Hindlimb muscle (tissue), 1 donor: ENCODE measurements around the gene TRIM28. TPM values are rescaled to one million over a fixed set of nuclear protein-coding genes. Genes with fewer than 3 reads are reported as not detected.

Source experiments
- DNase-seq: peaks from one replicate; pipeline ENCODE4 v3.0.0-alpha.2; 2013
- polyA plus RNA-seq: library from polyadenylated mRNA; unstranded; fragments of 120-200 nt; gene quantifications from one replicate; pipeline ENCODE4 v1.2.1, GENCODE V29; 2013; ENCODE audit not compliant: insufficient read length

Gene TRIM28
- polyA plus RNA-seq, 1 donor = 357 TPM

DNA sequence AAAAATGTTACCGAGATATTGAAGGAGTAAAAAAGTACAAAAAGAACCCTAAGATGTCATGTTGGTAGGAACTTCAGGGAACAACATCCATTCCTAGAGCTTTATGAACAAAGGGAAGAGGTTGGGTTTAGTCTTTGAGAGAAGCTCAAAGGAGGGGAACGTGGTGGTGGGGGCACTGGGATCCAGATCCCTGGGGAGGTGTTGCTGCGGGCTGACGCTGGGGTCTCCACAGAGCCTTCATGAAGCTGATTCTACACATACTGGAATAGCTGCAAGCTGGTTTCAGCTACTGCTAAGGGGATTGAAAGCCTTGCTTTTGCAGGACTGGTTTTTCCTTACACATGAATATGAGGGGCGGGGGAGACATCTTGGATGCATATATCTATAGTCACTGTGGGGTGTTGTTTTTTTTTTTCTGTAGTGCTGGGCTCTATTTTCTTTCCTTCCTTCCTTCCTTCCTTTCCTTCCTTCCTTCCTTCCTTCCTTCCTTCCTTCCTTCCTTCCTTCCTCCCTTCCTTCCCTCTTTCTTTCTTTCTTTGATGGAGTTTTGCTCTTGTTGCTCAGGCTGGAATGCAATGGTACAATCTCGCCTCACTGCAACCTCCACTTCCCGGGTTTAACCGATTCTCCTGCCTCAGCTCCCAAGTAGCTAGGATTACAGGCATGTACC, 35.7 kb downstream of the TRIM28 start:
- no peak for DNase-seq

DNA sequence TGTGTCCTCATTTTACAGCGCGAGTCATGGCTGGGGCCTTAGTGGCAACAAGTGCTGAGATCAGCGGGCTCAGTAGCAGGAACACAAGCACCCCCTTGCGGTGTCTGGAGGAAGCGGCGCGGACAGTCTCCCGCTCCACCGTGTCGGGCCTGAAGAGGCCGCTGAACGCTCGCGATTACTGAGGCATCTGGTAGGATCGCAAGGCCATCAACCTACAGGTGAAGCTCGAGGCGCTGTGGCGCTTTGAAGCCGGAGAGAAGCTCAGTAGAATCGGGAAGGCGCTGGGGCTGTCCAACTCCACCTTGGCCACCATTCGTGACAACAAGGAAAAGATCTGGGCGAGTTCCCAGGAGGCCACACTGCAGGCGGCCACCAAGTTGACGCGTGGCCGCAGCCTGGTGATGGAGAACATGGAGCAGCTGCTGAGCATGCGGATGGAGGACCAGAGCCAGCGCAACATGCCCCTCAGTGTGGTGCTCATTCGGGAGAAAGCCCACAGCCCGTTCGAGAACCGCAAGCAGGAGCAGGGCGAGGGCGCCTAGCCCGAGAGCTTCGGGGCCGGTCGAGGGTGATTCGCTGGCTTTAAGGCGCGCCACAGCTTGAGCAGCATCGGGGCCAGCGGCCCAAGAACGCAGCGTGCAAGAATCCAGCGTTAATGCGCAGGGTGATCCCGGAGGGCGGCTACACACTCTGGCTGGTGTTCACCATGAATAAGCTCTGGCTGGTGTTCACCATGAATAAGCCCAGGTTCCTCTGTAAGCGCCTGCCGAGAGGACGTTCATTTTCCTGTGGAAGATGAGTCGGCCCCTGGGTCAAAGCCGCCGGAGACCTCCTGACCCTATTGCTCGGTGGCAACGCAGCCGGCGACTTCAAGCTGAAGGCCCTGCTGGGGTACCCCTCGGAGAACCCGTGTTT, 37.6 kb downstream of the TRIM28 start:
- peak; percentile 86 for DNase-seq

DNA sequence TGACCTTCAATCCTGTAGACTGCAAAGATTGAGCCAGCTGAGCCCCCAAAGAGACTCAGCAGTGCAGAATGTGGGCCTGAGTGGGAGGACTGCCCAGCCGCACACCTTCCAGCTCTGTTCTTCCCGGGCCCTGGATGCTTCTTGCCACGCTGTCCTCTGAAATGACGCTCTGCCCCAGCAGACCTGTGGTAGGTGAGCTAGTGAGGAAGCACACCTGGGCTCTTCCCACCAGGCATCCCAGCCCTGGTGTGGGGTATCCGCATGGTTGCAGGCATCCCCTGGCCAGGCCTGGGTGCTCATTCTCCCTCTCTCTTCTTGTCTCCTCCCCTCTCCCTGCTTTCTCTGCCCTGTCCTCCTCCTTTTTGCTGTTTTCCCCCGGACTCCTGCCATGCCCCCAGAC, 39.1 kb downstream of the TRIM28 start:
- DNase-seq = no peak

DNA sequence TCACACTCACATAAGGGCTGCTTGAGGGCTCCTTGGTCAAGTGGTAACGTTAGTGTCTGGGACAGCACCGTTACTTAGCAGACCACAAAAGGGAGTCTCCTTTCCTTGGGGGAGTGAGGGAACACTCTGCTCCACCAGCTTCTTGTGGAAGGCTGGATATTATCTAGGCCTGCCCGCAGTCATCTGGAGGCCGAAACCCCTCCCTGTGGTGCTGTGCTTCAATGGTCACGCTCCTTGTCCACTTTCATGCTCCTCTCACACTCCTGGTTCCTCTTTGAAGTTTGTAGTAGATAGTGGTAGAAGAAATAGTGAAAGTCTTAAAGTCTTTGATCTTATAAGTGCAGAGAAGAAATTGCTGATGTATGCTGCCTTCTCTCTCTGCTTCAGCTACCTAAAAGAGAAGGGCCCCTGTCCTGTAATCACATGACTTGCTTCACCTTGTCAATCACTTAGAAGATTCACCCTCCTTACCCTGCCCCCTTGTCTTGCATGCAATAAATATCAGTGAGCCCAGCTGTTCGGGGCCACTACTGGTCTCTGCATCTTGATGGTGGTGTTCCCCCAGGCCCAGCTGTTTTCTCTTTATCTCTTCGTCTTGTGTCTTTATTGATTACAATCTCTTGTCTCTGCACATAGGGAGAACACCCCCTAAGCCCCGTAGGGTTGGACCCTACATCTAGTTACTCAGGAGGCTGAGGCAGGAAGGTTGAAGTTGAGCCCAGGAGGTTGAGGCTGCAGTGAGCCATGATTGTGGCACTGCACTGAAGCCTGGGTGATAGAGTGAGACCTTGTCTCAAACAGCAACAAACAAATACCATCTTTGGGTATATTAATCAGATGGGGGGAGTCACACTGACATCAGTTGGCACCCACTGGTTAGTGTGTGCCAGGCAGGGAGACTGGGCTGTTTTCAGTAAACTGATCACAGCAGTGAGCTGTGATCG, 40.9 kb downstream of the TRIM28 start:
- DNase-seq = no peak

DNA sequence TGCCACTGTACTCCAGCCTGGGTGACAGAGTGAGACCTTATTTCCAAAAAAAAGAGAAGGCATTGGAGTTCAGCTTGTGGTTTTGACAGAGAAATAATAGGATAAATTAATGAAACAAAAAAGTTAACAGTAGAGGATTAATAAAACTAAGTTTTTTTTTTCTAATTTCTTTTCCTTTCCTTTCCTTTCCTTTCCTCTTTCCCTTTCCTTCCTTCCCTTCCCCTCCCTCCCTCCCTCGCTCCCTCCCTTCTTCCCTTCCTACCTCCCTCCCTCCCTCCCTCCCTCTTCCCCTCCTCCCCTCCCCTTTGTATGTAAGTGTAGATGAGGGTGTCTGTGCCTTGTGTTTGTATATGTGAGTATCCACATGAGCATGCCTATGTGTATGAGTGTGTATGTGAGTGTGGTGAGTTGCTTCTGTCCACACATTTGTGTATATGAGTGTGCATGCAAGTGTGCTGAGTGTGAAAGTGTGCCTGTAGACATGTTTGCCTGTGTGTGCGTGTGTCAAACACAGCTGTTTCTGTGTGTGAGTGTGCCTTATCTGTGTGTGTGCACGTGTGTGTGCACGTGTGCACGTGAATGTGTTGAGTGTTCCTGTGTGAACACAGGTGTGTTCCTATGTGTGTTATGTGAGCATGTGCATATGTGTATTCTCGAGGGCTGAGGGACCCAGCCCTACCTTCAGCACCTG, 41.7 kb downstream of the TRIM28 start:
- DNase-seq = no peak

DNA sequence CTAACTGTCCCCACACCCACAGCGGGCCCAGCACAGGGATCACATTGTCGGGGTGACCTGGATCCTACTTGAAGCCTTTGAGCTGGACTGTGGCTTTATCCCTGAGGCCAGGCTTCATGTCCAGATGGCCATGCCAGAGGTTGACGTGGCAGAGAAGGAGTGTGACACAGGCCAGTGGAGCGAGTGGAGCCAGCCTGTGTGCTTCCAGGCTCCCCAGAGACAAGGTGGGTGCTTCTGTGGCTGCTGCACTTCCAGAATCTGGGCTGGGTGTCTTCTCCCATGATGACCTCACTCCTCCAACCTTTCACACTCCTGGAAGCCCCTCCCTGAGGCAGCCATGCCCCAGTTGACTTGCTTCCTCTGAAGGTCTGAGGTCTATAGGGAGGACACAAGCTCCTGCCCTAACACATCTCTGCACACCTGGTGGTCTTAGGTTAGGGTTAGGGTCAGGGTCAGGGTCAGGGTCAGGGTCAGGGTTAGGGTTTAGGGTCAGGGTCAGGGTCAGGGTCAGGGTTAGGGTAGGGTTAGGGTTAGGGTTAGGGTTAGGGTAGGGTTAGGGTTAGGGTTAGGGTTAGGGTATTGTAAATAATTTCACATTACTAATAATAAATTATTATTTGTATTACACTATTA, 42.4 kb downstream of the TRIM28 start:
- no peak for DNase-seq

Other genes with a start within 250 kb of the TRIM28 start
- gene ERVK3-1, start 238.7 kb upstream of the TRIM28 start, polyA plus RNA-seq = 33.0 TPM
- 3.2 TPM for gene ZSCAN22, start 217.1 kb upstream of the TRIM28 start, polyA plus RNA-seq
- 2.6 TPM for gene A1BG, start 190.6 kb upstream of the TRIM28 start, polyA plus RNA-seq
- gene ZNF497, start 181.3 kb upstream of the TRIM28 start, polyA plus RNA-seq = 2.4 TPM
- gene ZNF837, start 163.0 kb upstream of the TRIM28 start, polyA plus RNA-seq = 1.6 TPM
- gene RPS5, start 156.8 kb upstream of the TRIM28 start, polyA plus RNA-seq = 1,753 TPM
- gene RNF225, start 148.4 kb upstream of the TRIM28 start, polyA plus RNA-seq = not detected
- 5.4 TPM for gene ZNF584, start 135.4 kb upstream of the TRIM28 start, polyA plus RNA-seq
- gene ZNF132, start 103.9 kb upstream of the TRIM28 start, polyA plus RNA-seq = 6.1 TPM
- 4.0 TPM for gene ZNF324B, start 92.4 kb upstream of the TRIM28 start, polyA plus RNA-seq
- gene ZNF324, start 77.0 kb upstream of the TRIM28 start, polyA plus RNA-seq = 6.3 TPM
- 8.7 TPM for gene ZNF446, start 67.7 kb upstream of the TRIM28 start, polyA plus RNA-seq
- 6.1 TPM for gene SLC27A5, start 32.1 kb upstream of the TRIM28 start, polyA plus RNA-seq
- gene ZBTB45, start 24.3 kb upstream of the TRIM28 start, polyA plus RNA-seq = 11.6 TPM
- 77.9 TPM for gene CHMP2A, start 11.0 kb downstream of the TRIM28 start, polyA plus RNA-seq
- 74.0 TPM for gene UBE2M, start 14.5 kb downstream of the TRIM28 start, polyA plus RNA-seq
- 19.9 TPM for gene MZF1, start 29.3 kb downstream of the TRIM28 start, polyA plus RNA-seq